Measurements from ENCODE around the gene SLC38A11.

SLC38A11 gene

GRCh38 chr2:164891460-164891859 is 63.9 kb downstream of the SLC38A11 start:
- in situ Hi-C loops (cut with MboI; ENCODE audit: low pct_unique_long_range_greater_than_20kb, low sequenced_read_pairs, unreplicated experiment): no loop called here
- DNase-seq (ENCODE audit: low spot score): no peak
- no peak for TF ChIP-seq CTCF (IDR thresholded peaks at IDR 0.05; ENCODE audit: extremely low read depth, insufficient read depth, missing control alignments)

- DNase-seq (ENCODE audit: low spot score): no peak
- in situ Hi-C loops (cut with MboI; ENCODE audit: low pct_unique_long_range_greater_than_20kb, low sequenced_read_pairs, unreplicated experiment): no loop called here
- no peak for TF ChIP-seq CTCF (IDR thresholded peaks at IDR 0.05; ENCODE audit: extremely low read depth, insufficient read depth, missing control alignments)
These were observed 64.8 kb downstream of the SLC38A11 start for GRCh38 chr2:164890544-164890943.

GRCh38 chr2:164888592-164888991 is 66.7 kb downstream of the SLC38A11 start:
- no peak for DNase-seq (ENCODE audit: low spot score)
- in situ Hi-C loops (cut with MboI; ENCODE audit: low pct_unique_long_range_greater_than_20kb, low sequenced_read_pairs, unreplicated experiment): no loop called here
- TF ChIP-seq CTCF (IDR thresholded peaks at IDR 0.05; ENCODE audit: extremely low read depth, insufficient read depth, missing control alignments): no peak

GRCh38 chr2:164887434-164888144 is 67.7 kb downstream of the SLC38A11 start:
- in situ Hi-C loops (cut with MboI; ENCODE audit: low pct_unique_long_range_greater_than_20kb, low sequenced_read_pairs, unreplicated experiment): no loop called here

GRCh38 chr2:164882276-164882675 is 73.0 kb downstream of the SLC38A11 start:
- TF ChIP-seq CTCF (IDR thresholded peaks at IDR 0.05; ENCODE audit: extremely low read depth, insufficient read depth, missing control alignments): no peak
- in situ Hi-C loops (cut with MboI; ENCODE audit: low pct_unique_long_range_greater_than_20kb, low sequenced_read_pairs, unreplicated experiment): no loop called here
- DNase-seq (ENCODE audit: low spot score): no peak

More at GRCh38 chr2:164887434-164888144, 67.7 kb downstream of the SLC38A11 start:
- TF ChIP-seq CTCF (IDR thresholded peaks at IDR 0.05; ENCODE audit: extremely low read depth, insufficient read depth, missing control alignments): no peak
- DNase-seq (ENCODE audit: low spot score): no peak

- no peak for TF ChIP-seq CTCF (IDR thresholded peaks at IDR 0.05; ENCODE audit: extremely low read depth, insufficient read depth, missing control alignments)
- in situ Hi-C loops (cut with MboI; ENCODE audit: low pct_unique_long_range_greater_than_20kb, low sequenced_read_pairs, unreplicated experiment): no loop called here
These were observed 73.8 kb downstream of the SLC38A11 start for GRCh38 chr2:164881524-164881923.

More at GRCh38 chr2:164881524-164881923, 73.8 kb downstream of the SLC38A11 start:
- DNase-seq (ENCODE audit: low spot score): no peak
